Stimulated activated CD4-positive, alpha-beta T cell treated with anti-CD3 and anti-CD28 coated beads, Interleukin-2, amount 100 ng/mL, for 48 hours (primary cell): ENCODE results near the gene WNT3.
"Not testable (repeated sequence)": the region's sequence is repeated elsewhere in the genome, so short reads cannot be mapped to it uniquely, and the experiment has no call there.

Source experiments
- DNase-seq, 2 donors: peaks; one replicate each; pipeline ENCODE4 v3.0.0-alpha.2; 2020

Gene WNT3

DNA sequence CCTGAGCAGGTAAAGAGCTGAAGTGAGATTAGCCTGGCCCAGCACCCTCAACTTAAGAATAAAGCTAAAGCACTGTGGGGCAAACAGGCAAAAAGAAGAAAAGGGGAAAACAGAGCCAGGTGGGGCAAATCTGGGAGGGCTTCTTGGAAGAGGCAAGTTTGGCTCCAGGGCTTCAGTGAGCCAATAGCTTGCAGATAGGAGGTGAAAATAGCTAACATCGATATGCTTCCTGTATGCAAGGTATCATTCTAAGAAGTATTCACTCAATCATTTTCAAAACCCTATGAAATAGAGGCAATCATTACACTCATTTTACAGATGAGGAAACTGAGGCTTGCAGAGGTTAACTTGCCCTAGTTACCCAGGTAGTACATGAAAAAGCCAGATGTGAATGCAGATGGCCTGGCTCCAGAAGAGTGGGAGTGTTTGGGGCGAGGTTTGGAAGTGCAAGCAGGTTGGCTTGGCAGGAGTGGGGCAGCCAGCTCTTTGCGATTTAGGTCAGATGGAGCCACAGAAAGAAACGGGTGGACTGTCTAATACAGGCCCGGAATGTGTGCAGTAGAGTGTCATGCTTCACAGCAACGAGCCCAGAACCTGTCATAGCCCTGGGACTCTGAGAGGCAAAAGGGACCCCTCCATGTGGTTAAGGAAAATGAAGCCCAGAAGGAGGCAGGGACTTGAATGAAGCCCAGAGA lies 5.7 kb downstream of the WNT3 start:
- DNase-seq: no peak

DNA sequence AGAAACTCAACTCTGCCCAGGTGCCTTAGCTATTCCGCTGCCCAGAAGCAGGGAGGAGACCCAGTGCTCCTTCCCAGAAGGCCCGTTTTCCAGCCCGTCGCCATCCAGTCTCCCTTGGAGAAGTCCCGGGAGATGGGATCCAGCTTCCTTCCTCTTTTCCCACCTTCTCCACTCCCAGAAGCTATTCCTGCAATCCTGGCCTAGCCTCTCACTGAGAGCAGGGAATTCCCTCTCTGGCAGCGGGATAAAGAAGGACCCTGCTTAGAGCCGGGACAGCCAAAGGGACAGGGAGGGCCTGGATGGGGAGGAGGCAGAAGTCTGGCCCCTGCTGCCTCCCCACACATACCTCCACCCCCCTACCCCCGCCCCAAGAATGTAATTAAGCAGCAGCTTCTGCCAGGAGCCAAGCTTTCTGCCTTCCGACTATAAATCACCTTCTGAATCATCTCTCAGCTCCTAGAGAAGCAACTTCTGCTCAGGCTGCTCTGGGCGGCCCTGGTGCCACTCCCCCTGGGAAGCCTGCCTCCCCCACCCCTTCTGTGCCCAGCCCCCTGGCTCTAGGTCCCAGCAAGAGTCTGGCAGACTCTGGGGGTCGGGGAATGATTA lies 6.4 kb downstream of the WNT3 start:
- no peak for DNase-seq

DNA sequence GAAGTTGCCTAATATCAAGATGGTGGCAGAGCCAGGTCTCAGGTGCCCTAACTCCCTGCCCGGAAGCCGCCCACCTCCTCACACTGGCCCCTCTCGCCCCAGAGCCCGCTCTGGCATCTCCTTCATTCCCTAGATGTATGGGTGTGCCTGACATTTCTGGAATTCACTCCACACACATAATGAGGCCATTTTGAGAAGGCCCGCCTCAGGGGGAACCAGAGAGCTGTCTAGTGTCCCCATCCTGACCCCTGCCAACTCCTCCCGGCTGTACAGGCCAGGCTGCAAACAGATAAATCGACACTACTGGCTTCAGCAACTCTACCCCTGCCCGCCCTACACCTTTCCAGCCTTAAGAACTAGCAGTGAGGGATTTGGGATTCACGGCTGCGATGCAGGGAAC lies 7.7 kb downstream of the WNT3 start:
- no peak for DNase-seq

- no peak for DNase-seq
Measured at GRCh38 chr17:46809110-46809571, 9.4 kb downstream of the WNT3 start.

GRCh38 chr17:46805771-46806170 lies 12.7 kb downstream of the WNT3 start:
- no peak for DNase-seq

- no peak for DNase-seq
Measured at GRCh38 chr17:46803544-46803943, 14.9 kb downstream of the WNT3 start.

DNA sequence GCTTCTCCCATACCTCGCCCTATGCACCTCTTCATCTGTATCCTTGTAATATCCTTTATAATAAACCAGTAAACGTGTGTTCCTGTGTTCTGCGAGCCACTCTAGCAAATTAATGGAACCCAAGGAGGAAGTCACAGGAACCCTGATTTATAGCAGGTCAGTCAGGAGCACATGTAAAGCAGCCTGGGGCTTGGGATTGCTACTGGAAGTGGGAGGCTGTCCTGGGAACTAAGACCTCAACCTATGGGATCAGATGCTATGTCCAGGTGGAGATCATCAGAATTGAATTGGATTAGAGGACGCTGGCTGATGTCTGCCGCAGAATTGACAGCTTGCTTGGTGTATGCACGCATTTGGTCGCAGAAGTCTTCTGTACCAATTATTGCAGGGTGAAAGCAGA lies 15.7 kb downstream of the WNT3 start:
- no peak for DNase-seq

GRCh38 chr17:46800573-46800972 lies 17.9 kb downstream of the WNT3 start:
- DNase-seq: no peak

- no peak for DNase-seq
Measured at GRCh38 chr17:46796956-46797530, 21.4 kb downstream of the WNT3 start.

DNA sequence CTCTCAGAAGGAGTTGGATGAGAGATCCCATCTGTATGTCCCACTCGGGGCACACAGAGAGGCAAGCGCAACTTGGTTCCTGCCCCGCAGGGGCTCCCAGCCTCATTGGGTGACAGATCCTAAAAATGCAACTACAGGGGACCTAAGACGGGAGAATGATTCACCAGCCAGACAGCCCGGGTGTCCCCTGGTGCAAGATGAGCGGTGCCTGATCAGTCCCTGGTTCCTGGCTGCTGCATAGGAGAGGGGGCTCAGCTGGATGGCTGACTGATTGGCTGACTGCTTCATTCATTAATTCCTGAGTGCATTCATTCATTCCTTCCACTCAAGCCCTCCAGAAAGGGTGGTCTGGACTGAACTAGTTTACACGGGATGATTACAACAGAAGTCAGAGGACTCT lies 22.0 kb downstream of the WNT3 start:
- DNase-seq: no peak

DNA sequence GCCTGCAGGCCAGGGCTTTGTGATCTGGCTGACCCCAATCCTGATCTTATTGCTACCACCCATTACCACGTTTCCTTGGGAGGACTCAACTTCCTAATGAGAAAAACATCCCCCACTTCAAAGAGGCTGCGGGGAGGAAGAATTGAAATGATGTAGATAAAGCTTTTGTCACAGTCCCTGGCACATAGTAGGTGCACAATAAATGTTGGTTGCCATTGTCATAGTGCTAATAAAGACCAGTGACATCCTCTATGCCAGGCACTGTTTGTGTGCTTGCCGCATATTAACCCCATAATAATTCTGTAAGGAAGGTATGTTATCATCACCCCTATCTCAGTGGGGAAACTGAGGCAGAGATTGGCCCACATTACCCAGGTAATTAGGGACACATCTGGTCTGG lies 22.4 kb downstream of the WNT3 start:
- DNase-seq: no peak

- no peak for DNase-seq
Measured at GRCh38 chr17:46795379-46795952, 23.0 kb downstream of the WNT3 start.

GRCh38 chr17:46794318-46794717 lies 24.2 kb downstream of the WNT3 start:
- no peak for DNase-seq

- no peak for DNase-seq
Measured at GRCh38 chr17:46793541-46793940, 25.0 kb downstream of the WNT3 start.

- DNase-seq: not testable (repeated sequence)
Measured at GRCh38 chr17:46793023-46793422, 25.5 kb downstream of the WNT3 start.

- DNase-seq: no peak
Measured at GRCh38 chr17:46792071-46792470, 26.4 kb downstream of the WNT3 start.

DNA sequence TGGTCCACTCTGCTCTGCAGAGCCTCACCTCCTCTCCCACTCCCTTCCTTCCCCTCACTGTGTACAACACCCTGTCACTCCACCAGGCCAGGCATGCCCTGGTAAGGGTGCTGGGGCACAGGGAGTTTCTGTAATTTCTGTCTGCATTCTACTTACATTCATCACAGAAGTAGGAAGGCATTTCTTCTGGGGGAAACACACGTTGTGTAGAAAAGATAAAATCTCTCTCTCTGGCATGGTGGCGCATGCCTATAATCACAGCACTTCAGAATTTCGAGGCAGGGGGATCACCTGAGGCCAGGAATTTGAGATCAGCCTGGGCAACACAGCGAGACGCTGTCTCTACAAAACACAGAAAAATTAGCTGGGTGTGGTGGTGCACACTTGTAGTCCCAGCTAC lies 27.0 kb downstream of the WNT3 start:
- DNase-seq: no peak

DNA sequence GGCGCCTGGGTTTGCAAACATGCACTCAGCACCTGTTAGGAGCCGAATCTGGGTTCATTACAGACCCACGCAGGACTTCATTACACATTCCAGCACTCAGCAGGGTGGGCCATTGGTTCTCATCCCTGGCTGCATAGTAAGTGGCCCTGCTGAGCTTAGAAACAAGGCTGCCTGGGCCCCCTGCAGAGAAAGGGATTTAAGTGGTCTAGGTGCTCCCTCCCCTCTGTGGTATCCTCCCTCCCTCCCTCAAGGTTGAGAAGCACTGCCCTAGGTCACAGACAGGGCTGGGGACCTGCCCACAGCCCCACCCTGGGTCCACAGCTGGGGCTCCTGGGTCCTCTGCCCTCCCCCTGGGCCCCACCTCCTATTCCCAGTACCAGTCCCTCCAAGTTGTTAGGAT lies 28.3 kb downstream of the WNT3 start:
- no peak for DNase-seq

GRCh38 chr17:46789610-46790009 lies 28.9 kb downstream of the WNT3 start:
- no peak for DNase-seq

DNA sequence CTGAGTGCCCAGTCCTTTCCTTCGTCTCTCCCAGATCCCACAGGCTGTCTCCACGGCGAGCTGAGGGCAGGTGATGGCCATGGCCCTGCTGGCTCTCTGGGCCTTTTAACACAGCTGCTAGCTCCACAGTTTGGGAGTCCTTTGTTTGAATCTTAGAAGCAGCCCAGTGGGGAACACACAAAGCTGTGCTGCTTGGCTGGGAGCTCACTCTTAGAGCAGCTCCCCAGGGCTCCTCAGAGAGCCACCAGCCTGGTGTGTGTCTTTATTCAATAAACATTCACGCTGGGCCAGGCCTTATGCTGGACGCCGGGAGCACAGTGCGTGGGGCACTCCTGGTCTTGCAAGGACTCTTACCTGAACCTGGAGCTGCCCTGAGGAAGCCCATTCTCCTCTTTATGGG lies 29.7 kb downstream of the WNT3 start:
- DNase-seq: no peak

DNA sequence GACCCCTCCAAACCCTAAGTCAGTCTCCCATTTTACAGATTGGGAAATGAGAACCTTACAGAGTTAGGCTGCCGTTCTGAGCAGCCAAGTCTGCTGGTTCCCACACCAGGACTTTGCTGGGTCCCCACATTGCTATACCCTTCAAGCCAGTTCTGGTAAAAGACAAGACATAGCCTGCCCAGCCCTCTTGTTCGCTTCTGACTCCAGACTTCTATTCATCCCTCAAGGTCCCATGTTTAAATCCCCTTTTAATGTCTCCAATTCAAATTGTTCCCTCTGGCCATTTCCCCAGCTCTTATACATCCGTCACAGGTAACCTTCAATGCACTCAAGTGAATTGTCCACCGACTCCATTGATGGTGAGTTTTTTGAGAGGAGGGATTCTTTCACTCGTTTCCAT lies 30.2 kb downstream of the WNT3 start:
- DNase-seq: no peak

- DNase-seq: no peak
Measured at GRCh38 chr17:46787478-46787877, 31.0 kb downstream of the WNT3 start.

DNA sequence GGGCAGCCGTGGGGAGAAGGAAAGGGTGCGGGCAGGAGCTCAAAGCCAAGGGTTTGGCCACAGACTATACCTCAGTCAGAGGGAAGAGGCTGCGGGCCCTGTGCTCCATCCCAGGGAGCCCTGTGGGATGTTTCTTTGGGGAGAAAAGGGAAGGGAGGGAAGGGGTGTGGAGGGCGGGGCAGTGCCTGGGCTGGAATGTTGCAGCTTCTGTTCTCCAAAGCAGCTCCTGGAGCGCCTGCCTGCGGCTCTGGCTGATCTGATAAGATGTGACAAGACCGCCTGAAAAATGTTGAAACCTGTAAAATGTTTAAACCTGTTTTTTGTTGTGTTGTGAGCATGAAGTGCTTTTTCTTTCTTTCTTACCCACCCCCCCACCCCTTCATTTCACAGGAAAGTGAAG lies 32.8 kb downstream of the WNT3 start:
- no peak for DNase-seq

GRCh38 chr17:46783031-46783593 lies 35.4 kb downstream of the WNT3 start:
- no peak for DNase-seq
